Vagina (tissue), 2 donors: ENCODE measurements around the gene SYTL5. TPM values are rescaled to one million over a fixed set of nuclear protein-coding genes. Genes with fewer than 3 reads are reported as not detected.

Source experiments
- DNase-seq, 2 donors: peaks; one replicate each; pipeline ENCODE4 v3.0.0-alpha.2; 2017; ENCODE audit errors: extremely low spot score in 2 of 2
- H3K27ac ChIP-seq: fragments of 200-600 bp; sonication (generic); one replicate; pipeline ENCODE4 v1.5.1; 2019
- H3K27me3 ChIP-seq: fragments of 200-600 bp; sonication (generic); one replicate; pipeline ENCODE4 v1.5.1; 2019
- H3K36me3 ChIP-seq, 2 donors: fragments of 200-600 bp; sonication (generic); one replicate each; pipeline ENCODE4 v1.5.1; 2017 to 2019
- H3K4me1 ChIP-seq: fragments of 200-600 bp; sonication (generic); one replicate; pipeline ENCODE4 v1.5.1; 2019
- H3K4me3 ChIP-seq, 2 donors: fragments of 200-600 bp; sonication (generic); 1 replicate in 1 of 2; 2 replicates in 1 of 2; pipeline ENCODE4 v1.5.1; 2016 to 2019
- H3K9me3 ChIP-seq: fragments of 200-600 bp; sonication (generic); one replicate; pipeline ENCODE4 v1.5.1; 2019
- CTCF ChIP-seq, 3 experiments: fragments of 450-650 bp in 2 of 3; fragments of 200-600 bp in 1 of 3; sonication (generic) in 1 of 3; IDR thresholded peaks; one replicate each; pipeline ENCODE4 v1.5.1; 2017 to 2019; ENCODE audit warnings: antibody characterized with exemption in 3 of 3, mild to moderate bottlenecking in 2 of 3, moderate library complexity in 2 of 3
- POLR2A ChIP-seq, 2 donors: fragments of 450-650 bp; IDR thresholded peaks; one replicate each; pipeline ENCODE4 v1.6.1; 2017; ENCODE audit warnings: antibody characterized with exemption in 2 of 2, mild to moderate bottlenecking in 2 of 2, moderate library complexity in 2 of 2
- POLR2AphosphoS5 ChIP-seq, 2 donors: sonication (generic); formaldehyde crosslinking; IDR thresholded peaks; one replicate each; pipeline ENCODE4 v1.9.0; 2017; ENCODE audit warnings: antibody characterized with exemption in 2 of 2, mild to moderate bottlenecking in 2 of 2, low read depth in 1 of 2; ENCODE audit not compliant: insufficient read depth in 1 of 2
- intact Hi-C: fragments of 100-400 bp; cut with DNase I; formaldehyde crosslinking; loops from one replicate; pipeline ENCODE4 v1.15.1; 2023
- total RNA-seq: library from RNA; depleted of rRNA; stranded (reverse); fragments of >200 nt; gene quantifications from one replicate; pipeline ENCODE4 v1.2.3, GENCODE V29; 2016

Gene SYTL5
- total RNA-seq, 1 donor from 2014 or later, result 1.2 TPM

DNA sequence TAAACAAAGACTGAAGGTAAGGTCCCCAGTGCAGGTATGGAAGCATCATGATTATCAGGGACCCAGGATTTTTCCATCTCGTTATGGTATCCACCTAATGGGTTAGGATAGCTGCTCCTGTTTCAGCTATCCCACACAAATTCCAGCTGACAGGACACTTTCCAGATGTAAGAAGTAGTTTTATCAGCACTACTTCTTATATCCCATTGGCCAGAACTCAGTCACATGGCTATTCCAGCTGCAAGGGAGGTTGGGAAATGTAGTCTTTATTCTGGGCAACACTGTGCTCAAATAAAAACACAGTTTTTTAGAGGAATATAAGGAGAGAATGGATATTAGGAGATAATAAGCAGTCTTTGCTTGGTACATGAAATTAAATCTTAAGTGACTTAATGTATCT is 117.6 kb downstream of the SYTL5 start:
- Histone ChIP-seq H3K36me3 (no peaks in the 10 kb centered on the region), H3K4me1 (no peaks in the 10 kb centered on the region), H3K4me3 (no peak overlapping the region), H3K9me3 (no peaks in the 10 kb centered on the region), H3K27ac (no peak overlapping the region), H3K27me3 (no peaks in the 10 kb centered on the region)
- TF ChIP-seq POLR2AphosphoS5 (IDR thresholded peaks at IDR 0.05; ENCODE audit: insufficient read depth in 1 of 2, low read depth in 1 of 2) (no peak), CTCF (IDR thresholded peaks at IDR 0.05) (no peak), POLR2A (IDR thresholded peaks at IDR 0.05) (no peak)
- intact Hi-C loops, result no loop called here
- no peak for DNase-seq

- TF ChIP-seq POLR2AphosphoS5 (IDR thresholded peaks at IDR 0.05; ENCODE audit: insufficient read depth in 1 of 2, low read depth in 1 of 2) (no peak), CTCF (IDR thresholded peaks at IDR 0.05) (no peak), POLR2A (IDR thresholded peaks at IDR 0.05) (no peak)
- H3K36me3 ChIP-seq, result no peaks in the 10 kb centered on the region
- H3K27me3 ChIP-seq, result no peaks in the 10 kb centered on the region
- DNase-seq, result no peak
- H3K9me3 ChIP-seq, result no peaks in the 10 kb centered on the region
- no peaks in the 10 kb centered on the region for H3K4me1 ChIP-seq
- no peak overlapping the region for H3K4me3 ChIP-seq
- intact Hi-C loops, result no loop called here
- H3K27ac ChIP-seq, result no peak overlapping the region
Measured at GRCh38 chrX:38126179-38126578, 119.8 kb downstream of the SYTL5 start.

DNA sequence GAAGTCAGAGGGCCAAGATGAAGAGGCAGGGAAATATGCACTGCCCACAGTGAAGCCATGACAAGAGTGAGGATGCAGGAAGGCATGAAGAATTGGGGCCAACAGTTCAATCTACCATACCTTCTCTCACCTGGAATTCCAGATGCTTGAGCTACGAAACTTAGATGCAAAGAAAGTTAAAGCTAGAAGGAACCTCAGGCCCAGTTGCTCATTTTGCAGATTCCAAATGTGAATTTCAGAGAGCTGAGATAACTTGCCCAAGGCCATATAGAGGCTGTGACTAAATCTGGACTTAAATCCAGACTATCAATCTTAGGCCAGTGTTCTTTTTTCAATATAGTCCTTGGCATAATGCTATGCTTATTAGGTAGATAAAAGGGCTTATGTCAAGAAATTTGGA is 121.6 kb downstream of the SYTL5 start:
- intact Hi-C loops, result no loop called here
- no peaks in the 10 kb centered on the region for H3K4me1 ChIP-seq
- no peaks in the 10 kb centered on the region for H3K9me3 ChIP-seq
- no peak for DNase-seq
- H3K27ac ChIP-seq, result no peak overlapping the region
- H3K36me3 ChIP-seq, result no peaks in the 10 kb centered on the region
- no peaks in the 10 kb centered on the region for H3K27me3 ChIP-seq
- no peak for TF ChIP-seq POLR2AphosphoS5 (IDR thresholded peaks at IDR 0.05; ENCODE audit: insufficient read depth in 1 of 2, low read depth in 1 of 2)
- no peak for TF ChIP-seq CTCF (IDR thresholded peaks at IDR 0.05)
- TF ChIP-seq POLR2A (IDR thresholded peaks at IDR 0.05), result no peak
- H3K4me3 ChIP-seq, result no peak overlapping the region

DNA sequence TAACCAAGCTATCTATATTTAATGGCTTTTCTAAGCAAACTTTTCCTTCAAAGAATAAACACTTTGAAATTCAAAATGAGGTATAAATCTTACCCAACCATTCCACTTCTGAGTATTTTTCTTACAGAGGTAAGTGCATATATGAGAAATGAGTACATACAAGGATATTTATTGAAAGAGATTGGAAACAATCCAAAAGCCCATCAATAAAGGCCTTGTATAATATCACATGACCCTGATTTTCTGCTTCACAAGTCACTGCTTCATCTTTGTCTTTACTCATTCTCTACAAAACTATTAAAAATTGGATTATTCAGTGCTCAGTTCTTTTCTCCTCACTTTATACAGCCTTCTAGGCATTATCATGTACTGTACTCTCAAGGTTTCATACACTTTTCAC is 123.0 kb downstream of the SYTL5 start:
- Histone ChIP-seq H3K36me3 (no peaks in the 10 kb centered on the region), H3K4me3 (no peak overlapping the region), H3K4me1 (no peaks in the 10 kb centered on the region), H3K27ac (no peak overlapping the region), H3K27me3 (no peaks in the 10 kb centered on the region), H3K9me3 (no peaks in the 10 kb centered on the region)
- intact Hi-C loops, result no loop called here
- TF ChIP-seq CTCF (IDR thresholded peaks at IDR 0.05), result no peak
- TF ChIP-seq POLR2AphosphoS5 (IDR thresholded peaks at IDR 0.05; ENCODE audit: insufficient read depth in 1 of 2, low read depth in 1 of 2), result no peak
- TF ChIP-seq POLR2A (IDR thresholded peaks at IDR 0.05), result no peak
- DNase-seq, result no peak

- H3K9me3 ChIP-seq, result no peaks in the 10 kb centered on the region
- no peak overlapping the region for H3K4me3 ChIP-seq
- no peak for TF ChIP-seq CTCF (IDR thresholded peaks at IDR 0.05)
- TF ChIP-seq POLR2A (IDR thresholded peaks at IDR 0.05), result no peak
- no peak for TF ChIP-seq POLR2AphosphoS5 (IDR thresholded peaks at IDR 0.05; ENCODE audit: insufficient read depth in 1 of 2, low read depth in 1 of 2)
- H3K27me3 ChIP-seq, result no peaks in the 10 kb centered on the region
- DNase-seq, result no peak
- H3K27ac ChIP-seq, result no peak overlapping the region
- no peaks in the 10 kb centered on the region for H3K4me1 ChIP-seq
- intact Hi-C loops, result no loop called here
- H3K36me3 ChIP-seq, result no peaks in the 10 kb centered on the region
Measured at GRCh38 chrX:38138157-38138891, 132.0 kb downstream of the SYTL5 start.
